Nephron progenitor cell (in vitro differentiated cells): Measurements from ENCODE around the gene PARP6.

Source experiments
- DNase-seq: peaks from one replicate; pipeline ENCODE4 v3.0.0; 2021
- H3K27ac Mint-ChIP-seq: 2 replicates; pipeline ENCODE4 v1.8.0; 2021; ENCODE audit warnings: mild to moderate bottlenecking, moderate library complexity, mixed read lengths
- H3K27me3 Mint-ChIP-seq: 2 replicates; pipeline ENCODE4 v1.8.0; 2021; ENCODE audit warnings: mild to moderate bottlenecking, low read depth, mixed read lengths; ENCODE audit not compliant: poor library complexity
- H3K36me3 Mint-ChIP-seq: 2 replicates; pipeline ENCODE4 v1.8.0; 2021; ENCODE audit warnings: low read depth, mixed read lengths
- H3K4me1 Mint-ChIP-seq: 2 replicates; pipeline ENCODE4 v1.8.0; 2021; ENCODE audit warnings: mixed read lengths
- H3K4me3 Mint-ChIP-seq: 2 replicates; pipeline ENCODE4 v1.8.0; 2021; ENCODE audit warnings: mild to moderate bottlenecking, moderate library complexity, mixed read lengths
- H3K9me3 Mint-ChIP-seq: 2 replicates; pipeline ENCODE4 v1.8.0; 2021; ENCODE audit warnings: mild to moderate bottlenecking, moderate library complexity, mixed read lengths
- CTCF ChIP-seq: fragments of 200-600 bp; sonication (generic); IDR thresholded peaks from 2 replicates; pipeline ENCODE4 v1.5.0; 2021; ENCODE audit warnings: antibody characterized with exemption

PARP6 gene

GRCh38 chr15:72313881-72314280, 41.5 kb upstream of the PARP6 start:
- Mint-ChIP-seq H3K27me3 (peaks cover 79% of the 10 kb centered on the region), H3K9me3 (no peaks in the 10 kb centered on the region), H3K4me3 (no peak overlapping the region), H3K36me3 (no peaks in the 10 kb centered on the region), H3K4me1 (peaks cover under 1% of the 10 kb centered on the region), H3K27ac (no peak overlapping the region)
- DNase-seq = no peak
- TF ChIP-seq CTCF = no peak

GRCh38 chr15:72313448-72313840, 41.1 kb upstream of the PARP6 start:
- no peak overlapping the region for H3K27ac Mint-ChIP-seq
- no peak for TF ChIP-seq CTCF
- H3K9me3 Mint-ChIP-seq = no peaks in the 10 kb centered on the region
- DNase-seq = no peak
- peaks cover 78% of the 10 kb centered on the region for H3K27me3 Mint-ChIP-seq
- H3K36me3 Mint-ChIP-seq = no peaks in the 10 kb centered on the region
- H3K4me1 Mint-ChIP-seq = no peaks in the 10 kb centered on the region
- no peak overlapping the region for H3K4me3 Mint-ChIP-seq

GRCh38 chr15:72312605-72313447, 40.5 kb upstream of the PARP6 start:
- Mint-ChIP-seq H3K4me3 (no peak overlapping the region), H3K27me3 (peaks cover 78% of the 10 kb centered on the region), H3K9me3 (no peaks in the 10 kb centered on the region), H3K36me3 (no peaks in the 10 kb centered on the region), H3K4me1 (no peaks in the 10 kb centered on the region), H3K27ac (no peak overlapping the region)
- DNase-seq = peak; percentile 72
- peak; percentile 74 for TF ChIP-seq CTCF

- Mint-ChIP-seq H3K4me3 (no peak overlapping the region), H3K27ac (no peak overlapping the region), H3K27me3 (peaks cover 88% of the 10 kb centered on the region), H3K36me3 (no peaks in the 10 kb centered on the region), H3K9me3 (no peaks in the 10 kb centered on the region), H3K4me1 (no peaks in the 10 kb centered on the region)
- DNase-seq = no peak
- no peak for TF ChIP-seq CTCF
Measured at GRCh38 chr15:72307026-72307425, 34.7 kb upstream of the PARP6 start.

GRCh38 chr15:72306211-72306785, 33.9 kb upstream of the PARP6 start:
- Mint-ChIP-seq H3K27ac (no peak overlapping the region), H3K4me3 (no peak overlapping the region), H3K27me3 (peaks cover 88% of the 10 kb centered on the region), H3K4me1 (no peaks in the 10 kb centered on the region), H3K36me3 (no peaks in the 10 kb centered on the region), H3K9me3 (no peaks in the 10 kb centered on the region)
- peak; percentile 43 for DNase-seq
- no peak for TF ChIP-seq CTCF

GRCh38 chr15:72304596-72304995, 32.2 kb upstream of the PARP6 start:
- Mint-ChIP-seq H3K4me1 (no peaks in the 10 kb centered on the region), H3K27ac (no peak overlapping the region), H3K9me3 (no peaks in the 10 kb centered on the region), H3K27me3 (peaks cover 86% of the 10 kb centered on the region), H3K36me3 (no peaks in the 10 kb centered on the region), H3K4me3 (no peak overlapping the region)
- DNase-seq = no peak
- no peak for TF ChIP-seq CTCF
